GM21526 (cell line): ENCODE data around the gene SLC25A28.

Experiments
- ATAC-seq: cut with Tn5 transposase; IDR thresholded peaks from one replicate; pipeline ENCODE4 v1.9.1; 2021; ENCODE audit warnings: moderate library complexity; ENCODE audit not compliant: unreplicated experiment, low FRiP score

Gene SLC25A28

GRCh38 chr10:99595236-99595635 lies 25.0 kb downstream of the SLC25A28 start:
- no peak for ATAC-seq

- no peak for ATAC-seq
Observed at GRCh38 chr10:99593312-99593711, 26.9 kb downstream of the SLC25A28 start.

GRCh38 chr10:99590799-99591198 lies 29.4 kb downstream of the SLC25A28 start:
- no peak for ATAC-seq

GRCh38 chr10:99583687-99584086 lies 36.6 kb downstream of the SLC25A28 start:
- ATAC-seq, result no peak

GRCh38 chr10:99582255-99582770 lies 37.9 kb downstream of the SLC25A28 start:
- ATAC-seq, result no peak

- ATAC-seq, result no peak
Observed at GRCh38 chr10:99579971-99580370, 40.3 kb downstream of the SLC25A28 start.

GRCh38 chr10:99573790-99574189 lies 46.4 kb downstream of the SLC25A28 start:
- ATAC-seq, result no peak

GRCh38 chr10:99571816-99572215 lies 48.4 kb downstream of the SLC25A28 start:
- ATAC-seq, result no peak

GRCh38 chr10:99569961-99570360 lies 50.3 kb downstream of the SLC25A28 start:
- no peak for ATAC-seq

GRCh38 chr10:99569253-99569939 lies 50.8 kb downstream of the SLC25A28 start:
- ATAC-seq, result no peak

GRCh38 chr10:99565166-99565565 lies 55.1 kb downstream of the SLC25A28 start:
- no peak for ATAC-seq

GRCh38 chr10:99564361-99564760 lies 55.9 kb downstream of the SLC25A28 start:
- no peak for ATAC-seq

GRCh38 chr10:99562631-99563030 lies 57.6 kb downstream of the SLC25A28 start:
- ATAC-seq, result no peak
